HG02623 (cell line): ENCODE measurements around the gene ANXA5.
"Not testable (repeated sequence)": the region's sequence is repeated elsewhere in the genome, so short reads cannot be mapped to it uniquely, and the experiment has no call there.

Experiments used
- ATAC-seq: cut with Tn5 transposase; IDR thresholded peaks from one replicate; pipeline ENCODE4 v1.9.1; 2021; ENCODE audit warnings: moderate library complexity; ENCODE audit not compliant: unreplicated experiment

Gene ANXA5

GRCh38 chr4:121679951-121680350, 16.8 kb downstream of the ANXA5 start:
- no peak for ATAC-seq

GRCh38 chr4:121679267-121679666, 17.5 kb downstream of the ANXA5 start:
- ATAC-seq = no peak

GRCh38 chr4:121677524-121677923, 19.3 kb downstream of the ANXA5 start:
- no peak for ATAC-seq

GRCh38 chr4:121676345-121677075, 20.3 kb downstream of the ANXA5 start:
- no peak for ATAC-seq

- ATAC-seq = no peak
These were observed 21.1 kb downstream of the ANXA5 start for GRCh38 chr4:121675715-121676114.

- ATAC-seq = no peak
These were observed 22.1 kb downstream of the ANXA5 start for GRCh38 chr4:121674696-121675095.

- ATAC-seq = no peak
These were observed 22.6 kb downstream of the ANXA5 start for GRCh38 chr4:121674191-121674590.

GRCh38 chr4:121669163-121669550, 27.6 kb downstream of the ANXA5 start:
- no peak for ATAC-seq

- no peak for ATAC-seq
These were observed 28.2 kb downstream of the ANXA5 start for GRCh38 chr4:121668368-121669162.

- no peak for ATAC-seq
These were observed 30.6 kb downstream of the ANXA5 start for GRCh38 chr4:121666091-121666679.

GRCh38 chr4:121665371-121665770, 31.4 kb downstream of the ANXA5 start:
- no peak for ATAC-seq

- ATAC-seq = no peak
These were observed 34.6 kb downstream of the ANXA5 start for GRCh38 chr4:121662225-121662624.

GRCh38 chr4:121660175-121660933, 36.4 kb downstream of the ANXA5 start:
- not testable (repeated sequence) for ATAC-seq

GRCh38 chr4:121658125-121658524, 38.7 kb downstream of the ANXA5 start:
- no peak for ATAC-seq

GRCh38 chr4:121656269-121656641, 40.5 kb downstream of the ANXA5 start:
- peak; percentile 36 for ATAC-seq

- ATAC-seq = no peak
These were observed 41.2 kb downstream of the ANXA5 start for GRCh38 chr4:121655320-121656268.

GRCh38 chr4:121654738-121655137, 42.0 kb downstream of the ANXA5 start:
- peak; percentile 91 for ATAC-seq

GRCh38 chr4:121653986-121654385, 42.8 kb downstream of the ANXA5 start:
- ATAC-seq = no peak

- no peak for ATAC-seq
These were observed 43.6 kb downstream of the ANXA5 start for GRCh38 chr4:121653214-121653613.

GRCh38 chr4:121651597-121651996, 45.2 kb downstream of the ANXA5 start:
- ATAC-seq = no peak
